Measurements from ENCODE around the gene DYSF. TPM values are rescaled to one million over a fixed set of nuclear protein-coding genes. Genes with fewer than 3 reads are reported as not detected.

The DYSF gene
- total RNA-seq, 1 donor: 3.5 TPM

DNA sequence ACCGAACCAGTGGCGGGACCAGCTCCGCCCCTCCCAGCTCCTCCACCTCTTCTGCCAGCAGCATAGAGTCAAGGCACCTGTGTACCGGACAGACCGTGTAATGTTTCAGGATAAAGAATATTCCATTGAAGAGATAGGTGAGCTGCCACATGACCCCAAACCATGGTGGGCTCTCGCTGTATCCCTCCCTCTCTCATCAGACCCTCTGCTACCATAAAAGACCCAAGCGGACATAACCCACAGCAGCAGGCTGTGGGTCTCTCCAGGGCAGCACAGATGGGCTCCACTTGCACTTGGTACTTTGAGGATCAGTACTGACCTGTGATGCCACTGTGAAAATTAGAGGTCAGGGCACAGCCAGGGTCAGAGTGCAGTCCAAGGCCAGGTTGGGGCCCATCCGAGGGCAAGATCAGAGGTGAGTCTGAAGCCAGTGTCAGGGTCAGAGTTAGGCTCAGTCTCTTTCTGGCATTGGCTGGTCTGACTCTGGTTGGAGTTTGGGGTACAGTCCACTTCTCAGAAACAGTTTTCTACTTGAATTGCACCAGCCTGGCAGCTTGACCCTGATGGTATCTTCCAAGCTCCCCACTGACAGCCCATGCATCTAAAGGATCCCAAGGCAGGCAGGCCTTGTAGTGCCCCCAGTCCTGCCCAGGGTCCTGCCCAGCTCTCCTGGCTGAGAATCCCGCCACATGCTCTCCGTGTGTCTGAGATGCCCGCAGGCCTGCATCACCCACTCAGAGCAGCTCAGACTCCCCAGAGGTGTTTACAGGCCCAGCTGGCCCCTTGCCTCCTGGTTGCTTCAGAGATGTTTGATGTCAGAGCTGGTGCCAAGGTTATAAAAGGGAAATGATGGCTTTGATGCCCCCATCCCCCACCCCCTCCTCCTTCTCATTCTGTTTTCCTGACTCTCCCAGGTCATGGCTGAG, 212.1 kb downstream of the DYSF start:
- no peak for DNase-seq (ENCODE audit: low read depth)
- H3K4me3 ChIP-seq (ENCODE audit: low read depth, low read length): no peak overlapping the region
- TF ChIP-seq, protein P1, sequence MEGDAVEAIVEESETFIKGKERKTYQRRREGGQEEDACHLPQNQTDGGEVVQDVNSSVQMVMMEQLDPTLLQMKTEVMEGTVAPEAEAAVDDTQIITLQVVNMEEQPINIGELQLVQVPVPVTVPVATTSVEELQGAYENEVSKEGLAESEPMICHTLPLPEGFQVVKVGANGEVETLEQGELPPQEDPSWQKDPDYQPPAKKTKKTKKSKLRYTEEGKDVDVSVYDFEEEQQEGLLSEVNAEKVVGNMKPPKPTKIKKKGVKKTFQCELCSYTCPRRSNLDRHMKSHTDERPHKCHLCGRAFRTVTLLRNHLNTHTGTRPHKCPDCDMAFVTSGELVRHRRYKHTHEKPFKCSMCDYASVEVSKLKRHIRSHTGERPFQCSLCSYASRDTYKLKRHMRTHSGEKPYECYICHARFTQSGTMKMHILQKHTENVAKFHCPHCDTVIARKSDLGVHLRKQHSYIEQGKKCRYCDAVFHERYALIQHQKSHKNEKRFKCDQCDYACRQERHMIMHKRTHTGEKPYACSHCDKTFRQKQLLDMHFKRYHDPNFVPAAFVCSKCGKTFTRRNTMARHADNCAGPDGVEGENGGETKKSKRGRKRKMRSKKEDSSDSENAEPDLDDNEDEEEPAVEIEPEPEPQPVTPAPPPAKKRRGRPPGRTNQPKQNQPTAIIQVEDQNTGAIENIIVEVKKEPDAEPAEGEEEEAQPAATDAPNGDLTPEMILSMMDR (IDR thresholded peaks at IDR 0.05; ENCODE audit: insufficient read depth, low read depth, low read length): no peak

DNA sequence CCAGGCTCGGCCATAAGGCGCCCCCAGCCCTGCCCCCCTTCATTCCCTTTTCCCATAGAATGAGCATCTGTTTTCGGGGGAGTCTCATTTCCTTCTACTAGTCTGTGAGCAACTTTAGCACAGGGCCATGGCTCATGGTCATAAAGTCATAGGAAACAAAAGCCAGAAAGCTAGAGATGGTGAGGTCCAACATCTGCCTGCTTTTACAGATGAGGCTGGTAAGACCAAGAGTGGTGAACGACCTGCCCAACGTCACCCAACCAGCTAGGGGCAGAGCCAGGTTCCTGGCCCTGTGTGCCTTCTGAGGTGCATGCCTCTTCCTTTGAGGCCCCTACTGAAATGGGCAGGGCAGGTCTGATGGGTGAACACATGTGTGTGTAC, 212.7 kb downstream of the DYSF start:
- no peak for DNase-seq (ENCODE audit: low read depth)
- TF ChIP-seq, protein P1 (IDR thresholded peaks at IDR 0.05; ENCODE audit: insufficient read depth, low read depth, low read length): no peak
- H3K4me3 ChIP-seq (ENCODE audit: low read depth, low read length): no peak overlapping the region

DNA sequence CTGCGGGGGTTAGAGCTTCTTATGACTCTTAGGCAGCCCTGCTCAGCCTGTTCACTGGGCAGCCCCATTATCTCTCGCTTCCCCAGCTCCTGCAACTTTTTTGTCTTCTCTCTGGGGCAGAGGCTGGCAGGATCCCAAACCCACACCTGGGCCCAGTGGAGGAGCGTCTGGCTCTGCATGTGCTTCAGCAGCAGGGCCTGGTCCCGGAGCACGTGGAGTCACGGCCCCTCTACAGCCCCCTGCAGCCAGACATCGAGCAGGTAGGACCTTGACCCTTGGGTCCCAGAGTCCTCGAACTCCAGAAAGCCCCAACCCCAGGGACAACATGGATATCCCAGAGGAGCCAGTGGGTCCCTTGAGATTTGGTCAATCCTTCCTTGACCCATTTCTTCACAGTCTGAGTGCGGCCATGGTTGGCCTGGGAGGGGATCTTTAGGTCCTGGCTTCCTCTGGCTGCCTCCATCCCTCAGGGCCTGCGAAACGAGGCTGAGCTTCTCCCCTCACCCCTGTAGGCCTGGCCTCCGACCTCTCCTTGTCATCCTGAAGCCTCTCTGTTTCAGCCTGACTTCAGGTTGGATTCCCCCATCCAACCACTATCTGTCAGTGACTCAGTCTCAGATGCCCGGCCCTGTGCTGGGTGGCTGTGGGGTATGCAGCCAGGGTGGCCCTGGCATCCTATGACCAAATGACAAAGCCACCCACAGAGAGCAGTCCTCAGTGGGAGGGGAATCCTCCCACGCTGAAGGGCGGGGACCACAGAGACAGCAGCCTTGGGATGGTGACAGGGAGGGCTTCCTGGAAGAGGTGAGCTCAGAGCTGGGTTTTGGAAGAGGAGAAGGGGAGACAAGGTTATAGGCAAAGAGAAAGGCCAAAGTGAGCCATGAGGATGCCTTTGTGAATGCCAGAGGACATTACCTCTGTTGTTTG, 214.2 kb downstream of the DYSF start:
- no peak overlapping the region for H3K4me3 ChIP-seq (ENCODE audit: low read depth, low read length)
- TF ChIP-seq, protein P1 (IDR thresholded peaks at IDR 0.05; ENCODE audit: insufficient read depth, low read depth, low read length): no peak
- no peak for DNase-seq (ENCODE audit: low read depth)

DNA sequence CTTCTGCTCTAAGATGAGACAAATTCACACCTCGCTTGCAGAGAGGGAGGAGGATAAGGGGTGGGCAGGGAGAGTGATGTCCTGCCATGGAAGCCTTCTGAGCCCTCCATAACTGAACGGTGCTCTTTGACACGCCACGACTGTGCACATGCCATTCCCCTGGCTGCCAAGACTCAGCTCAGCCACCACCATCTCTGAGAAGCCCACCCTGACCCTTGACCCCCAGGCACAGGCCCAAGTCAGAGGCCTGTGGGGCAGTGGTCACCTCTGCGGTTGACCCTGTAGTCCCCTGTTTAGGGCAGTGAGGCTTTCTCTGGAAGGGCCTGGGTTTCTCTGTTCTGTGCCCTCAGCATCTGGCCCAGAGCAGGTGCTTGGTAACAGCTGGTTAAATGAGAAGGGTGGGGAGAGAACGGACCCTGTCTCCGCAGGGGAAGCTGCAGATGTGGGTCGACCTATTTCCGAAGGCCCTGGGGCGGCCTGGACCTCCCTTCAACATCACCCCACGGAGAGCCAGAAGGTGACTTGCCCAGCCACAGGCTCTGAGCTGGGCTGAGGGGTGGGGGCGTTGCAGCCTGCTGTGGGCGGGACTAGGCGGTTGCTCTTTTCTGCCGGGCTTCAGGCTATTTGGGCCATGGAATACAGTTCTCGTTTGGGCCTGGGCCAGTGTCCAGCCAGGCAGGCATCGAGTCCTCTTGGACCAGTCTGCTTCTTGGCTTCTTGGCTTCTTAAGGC, 215.1 kb downstream of the DYSF start:
- TF ChIP-seq, protein P1 (IDR thresholded peaks at IDR 0.05; ENCODE audit: insufficient read depth, low read depth, low read length): no peak
- DNase-seq (ENCODE audit: low read depth): no peak
- no peak overlapping the region for H3K4me3 ChIP-seq (ENCODE audit: low read depth, low read length)

DNA sequence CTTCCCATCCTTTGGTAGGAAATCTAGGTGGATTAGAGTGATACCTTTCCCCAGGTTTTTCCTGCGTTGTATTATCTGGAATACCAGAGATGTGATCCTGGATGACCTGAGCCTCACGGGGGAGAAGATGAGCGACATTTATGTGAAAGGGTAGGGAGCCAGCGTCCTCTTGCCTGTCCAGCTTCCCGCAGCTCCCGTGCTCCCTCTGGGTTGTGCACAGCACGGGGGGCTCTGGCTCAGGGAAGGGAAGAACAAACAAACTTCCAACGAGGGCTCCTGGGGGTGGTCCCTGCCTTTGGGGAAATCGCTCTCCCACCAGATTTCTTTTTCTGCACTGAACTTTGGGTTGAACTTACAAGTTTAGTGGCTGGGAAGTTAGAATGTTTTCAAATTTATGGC, 215.7 kb downstream of the DYSF start:
- TF ChIP-seq, protein P1 (IDR thresholded peaks at IDR 0.05; ENCODE audit: insufficient read depth, low read depth, low read length): no peak
- H3K4me3 ChIP-seq (ENCODE audit: low read depth, low read length): no peak overlapping the region
- DNase-seq (ENCODE audit: low read depth): no peak
